Left colon (tissue), 2 donors: ENCODE measurements around the gene RAB7A. TPM values are rescaled to one million over a fixed set of nuclear protein-coding genes. Genes with fewer than 3 reads are reported as not detected.
"Not testable (repeated sequence)": the region's sequence is repeated elsewhere in the genome, so short reads cannot be mapped to it uniquely, and the experiment has no call there.

Source experiments
- ATAC-seq: fragments of 200-7000 bp; cut with Tn5 transposase; one replicate; pipeline ENCODE4 v1.9.1; 2020; ENCODE audit warnings: mild to moderate bottlenecking, moderate library complexity
- DNase-seq, 2 donors: peaks; one replicate each; pipeline ENCODE4 v3.0.0-alpha.2; 2020
- intact Hi-C, 2 donors: fragments of 100-400 bp; cut with DNase I in 1 of 2; cut with micrococcal nuclease in 1 of 2; formaldehyde crosslinking; loops; one replicate each; pipeline versions ENCODE4 v1.11.2 to v1.14.0; 2022; cut with DNase I, micrococcal nuclease
- total RNA-seq, 2 donors: library from RNA; stranded (reverse); fragmentation: NEBNext Ultra II Directional; extraction: Animal tissue kit (Norgen Biotek cat#: 25700); gene quantifications; one replicate each; pipeline ENCODE4 v1.2.1, GENCODE V29; 2021
- donor health status: DM: no; HTN: no; CAD: no.
- donor health status: DM: yes; HTN: yes; CAD: no.

The RAB7A gene
- total RNA-seq, 2 donors from 2014 or later: 254 to 307 TPM

DNA sequence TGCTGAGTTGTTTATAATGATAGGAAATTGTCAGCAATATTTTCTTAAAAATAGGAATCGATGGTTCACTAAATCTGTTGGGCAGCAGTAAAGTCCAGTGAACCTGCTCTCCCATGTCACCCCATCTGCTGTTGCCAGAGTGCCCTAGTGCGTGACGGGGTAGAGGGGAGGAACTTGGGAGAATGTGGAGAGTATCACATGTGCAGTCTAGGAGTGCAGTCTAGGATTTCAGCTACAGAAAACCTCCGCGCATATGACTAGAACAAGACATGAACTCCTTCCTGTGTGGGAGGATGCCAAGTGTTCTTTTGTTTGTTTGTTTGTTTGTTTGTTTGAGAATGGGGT, 78.8 kb downstream of the RAB7A start:
- intact Hi-C loops: no loop called here
- DNase-seq: no peak
- ATAC-seq: no peak

DNA sequence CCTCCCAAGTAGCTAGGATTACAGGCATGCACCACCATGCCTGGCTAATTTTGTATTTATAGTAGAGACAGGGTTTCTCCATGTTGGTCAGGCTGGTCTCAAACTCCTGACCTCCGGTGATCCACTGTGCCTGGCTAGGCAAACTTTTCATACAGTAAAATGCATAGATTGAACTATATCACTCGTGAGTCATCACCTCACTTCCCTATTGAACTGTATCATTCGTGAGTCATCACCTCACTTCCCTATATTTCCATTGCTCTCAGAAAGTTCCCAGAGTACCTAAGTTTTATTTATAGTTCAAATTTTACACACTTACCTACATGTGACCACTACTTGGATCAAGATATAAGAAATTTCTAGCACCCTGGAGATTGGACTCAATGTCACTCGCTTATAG, 79.8 kb downstream of the RAB7A start:
- intact Hi-C loops: no loop called here
- peak; percentile 86 for ATAC-seq
- no peak for DNase-seq

DNA sequence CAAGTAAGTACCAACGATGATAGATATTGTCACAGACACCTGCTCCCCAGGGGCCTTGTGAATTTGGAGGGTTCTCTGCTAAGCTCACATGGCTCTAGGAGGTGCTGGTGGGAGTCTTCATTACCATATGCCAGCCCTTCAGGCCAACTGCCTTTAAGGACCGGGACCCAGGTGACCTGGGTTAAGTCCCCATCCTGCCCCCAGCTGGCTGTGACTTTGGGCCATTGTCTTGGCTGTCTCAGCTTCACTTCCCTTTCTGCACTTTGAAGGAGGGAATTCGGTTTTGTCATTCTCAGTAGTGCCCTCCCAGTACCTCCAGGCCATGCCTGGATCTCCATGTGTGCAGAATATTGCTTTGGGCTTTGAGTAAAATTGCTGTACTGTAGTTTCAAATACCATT, 80.6 kb downstream of the RAB7A start:
- DNase-seq: no peak
- ATAC-seq: no peak
- intact Hi-C loops: no loop called here

DNA sequence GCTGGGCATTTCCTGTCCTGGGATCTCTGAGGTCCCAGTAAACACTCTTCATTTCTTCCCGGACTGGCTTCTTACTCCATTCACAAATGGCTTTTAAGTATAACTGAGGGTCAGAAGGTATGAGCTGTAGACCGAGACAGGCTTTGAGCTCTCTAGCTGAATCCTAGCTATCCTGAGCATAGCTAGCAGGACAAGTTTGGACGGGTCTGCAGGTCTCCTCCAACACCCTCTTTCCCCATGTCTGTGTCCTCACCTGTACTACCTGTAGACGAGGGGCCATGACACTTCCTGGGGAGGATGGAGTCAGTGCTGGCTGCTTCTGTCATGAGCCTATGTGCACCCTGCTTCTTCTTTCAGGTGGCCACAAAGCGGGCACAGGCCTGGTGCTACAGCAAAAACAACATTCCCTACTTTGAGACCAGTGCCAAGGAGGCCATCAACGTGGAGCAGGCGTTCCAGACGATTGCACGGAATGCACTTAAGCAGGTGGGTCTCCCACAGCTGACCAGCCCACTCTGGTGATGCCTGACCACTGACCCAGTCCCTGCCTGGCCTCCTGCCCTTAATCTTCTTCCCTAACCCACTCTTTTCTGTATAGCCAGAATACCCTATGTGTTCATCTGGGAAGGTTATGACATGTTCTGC, 81.3 kb downstream of the RAB7A start:
- ATAC-seq: no peak
- intact Hi-C loops: no loop called here
- no peak for DNase-seq

DNA sequence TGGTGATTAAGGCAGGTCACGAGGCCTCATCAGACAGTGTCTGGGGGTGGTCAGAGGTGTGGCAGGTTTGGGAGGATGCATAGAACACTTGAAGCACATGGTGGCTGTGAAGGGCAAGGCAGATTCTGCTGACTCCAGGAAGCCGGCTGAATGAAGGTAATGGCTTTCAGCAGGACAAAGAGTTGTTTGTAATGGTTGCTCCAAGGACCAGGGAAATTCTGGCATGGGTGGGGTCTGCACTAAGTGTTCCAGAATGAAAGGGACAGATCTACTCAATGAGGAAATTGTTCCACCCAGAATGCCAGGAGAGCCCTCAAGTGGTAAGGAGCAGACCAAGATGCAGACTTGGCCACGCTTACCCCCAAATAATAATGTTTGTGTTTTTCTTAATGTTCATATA, 82.7 kb downstream of the RAB7A start:
- DNase-seq: no peak
- intact Hi-C loops: no loop called here
- no peak for ATAC-seq

DNA sequence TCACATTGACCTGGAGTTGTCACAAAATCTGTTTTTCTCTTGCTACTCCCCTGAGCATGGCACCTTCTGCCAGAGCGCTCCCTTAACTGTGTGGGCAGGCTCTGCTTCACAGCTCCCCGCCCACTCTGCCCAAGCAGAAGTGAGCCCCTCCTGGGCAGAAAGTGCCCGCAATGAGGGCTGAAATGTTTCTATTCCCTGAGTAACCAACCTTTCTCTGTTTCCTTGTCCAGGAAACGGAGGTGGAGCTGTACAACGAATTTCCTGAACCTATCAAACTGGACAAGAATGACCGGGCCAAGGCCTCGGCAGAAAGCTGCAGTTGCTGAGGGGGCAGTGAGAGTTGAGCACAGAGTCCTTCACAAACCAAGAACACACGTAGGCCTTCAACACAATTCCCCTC, 87.1 kb downstream of the RAB7A start:
- intact Hi-C loops: no loop called here
- ATAC-seq: no peak

DNA sequence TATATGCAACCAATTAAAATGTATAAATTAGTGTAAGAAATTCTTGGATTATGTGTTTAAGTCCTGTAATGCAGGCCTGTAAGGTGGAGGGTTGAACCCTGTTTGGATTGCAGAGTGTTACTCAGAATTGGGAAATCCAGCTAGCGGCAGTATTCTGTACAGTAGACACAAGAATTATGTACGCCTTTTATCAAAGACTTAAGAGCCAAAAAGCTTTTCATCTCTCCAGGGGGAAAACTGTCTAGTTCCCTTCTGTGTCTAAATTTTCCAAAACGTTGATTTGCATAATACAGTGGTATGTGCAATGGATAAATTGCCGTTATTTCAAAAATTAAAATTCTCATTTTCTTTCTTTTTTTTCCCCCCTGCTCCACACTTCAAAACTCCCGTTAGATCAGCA, 88.1 kb downstream of the RAB7A start:
- no peak for ATAC-seq
- intact Hi-C loops: no loop called here
- no peak for DNase-seq

More for the DNA sequence above, 87.1 kb downstream of the RAB7A start:
- DNase-seq: no peak

DNA sequence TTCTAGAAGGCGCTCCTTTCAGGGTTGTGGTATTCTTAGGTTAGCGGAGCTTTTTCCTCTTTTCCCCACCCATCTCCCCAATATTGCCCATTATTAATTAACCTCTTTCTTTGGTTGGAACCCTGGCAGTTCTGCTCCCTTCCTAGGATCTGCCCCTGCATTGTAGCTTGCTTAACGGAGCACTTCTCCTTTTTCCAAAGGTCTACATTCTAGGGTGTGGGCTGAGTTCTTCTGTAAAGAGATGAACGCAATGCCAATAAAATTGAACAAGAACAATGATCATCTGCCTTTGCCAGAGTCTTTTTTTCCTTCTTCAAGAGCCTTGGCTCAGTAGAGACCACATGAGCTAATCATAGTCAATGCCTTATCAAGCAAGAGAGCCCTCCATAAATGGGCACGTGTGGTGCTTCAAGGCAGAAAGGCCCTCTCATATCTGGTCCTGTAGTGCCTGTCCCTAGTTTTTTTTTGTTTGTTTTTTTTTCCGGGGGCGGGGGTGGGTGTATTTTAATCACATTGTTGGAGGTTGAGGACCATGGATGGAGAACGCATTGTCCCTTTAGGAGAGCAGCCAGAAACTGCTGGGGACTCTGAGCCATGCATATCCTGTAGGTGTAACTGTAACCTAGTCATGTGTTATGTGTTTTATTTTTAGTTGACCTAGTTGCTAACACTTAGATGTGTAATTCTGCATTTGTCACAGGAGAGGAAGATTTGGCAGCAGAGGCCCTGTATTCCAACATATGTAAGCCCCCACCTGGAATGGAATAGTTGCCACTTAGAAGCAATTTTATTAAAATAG, 88.7 kb downstream of the RAB7A start:
- intact Hi-C loops: no loop called here
- no peak for DNase-seq
- no peak for ATAC-seq

DNA sequence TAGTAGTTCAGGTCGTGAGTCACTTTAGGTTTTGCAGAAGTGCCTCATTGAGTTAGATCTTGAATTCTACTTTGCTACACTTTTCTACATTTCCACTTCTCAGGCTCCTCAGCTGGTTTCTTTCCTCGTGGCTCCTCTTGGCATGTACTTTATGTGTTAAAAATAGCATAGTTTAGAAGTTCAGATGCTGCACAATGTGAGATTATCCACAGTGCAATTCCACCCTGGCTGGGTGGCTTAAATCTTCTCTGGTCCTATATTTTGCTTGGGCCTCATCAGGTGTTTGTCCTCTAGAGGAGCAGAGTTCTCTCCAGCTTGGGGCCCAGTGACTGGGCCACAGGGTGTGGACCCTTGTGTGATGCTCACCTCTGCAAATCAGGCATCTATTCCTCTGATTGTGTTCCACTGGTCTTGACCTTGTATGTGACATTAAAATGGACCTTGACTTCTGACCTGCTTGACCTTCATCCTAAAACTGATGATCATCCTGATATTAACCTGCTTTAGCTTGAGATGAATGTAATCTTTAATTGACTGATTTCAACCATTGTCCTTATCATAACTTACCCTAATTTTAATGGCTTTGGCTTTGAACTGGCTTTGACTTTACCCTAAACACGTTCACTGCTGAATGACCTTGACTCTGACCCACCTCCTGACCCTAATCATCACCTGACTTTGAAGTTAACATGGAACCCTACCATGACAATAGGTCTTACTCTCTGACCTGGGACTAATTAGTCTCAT, 89.5 kb downstream of the RAB7A start:
- intact Hi-C loops: no loop called here
- DNase-seq: no peak
- ATAC-seq: no peak

DNA sequence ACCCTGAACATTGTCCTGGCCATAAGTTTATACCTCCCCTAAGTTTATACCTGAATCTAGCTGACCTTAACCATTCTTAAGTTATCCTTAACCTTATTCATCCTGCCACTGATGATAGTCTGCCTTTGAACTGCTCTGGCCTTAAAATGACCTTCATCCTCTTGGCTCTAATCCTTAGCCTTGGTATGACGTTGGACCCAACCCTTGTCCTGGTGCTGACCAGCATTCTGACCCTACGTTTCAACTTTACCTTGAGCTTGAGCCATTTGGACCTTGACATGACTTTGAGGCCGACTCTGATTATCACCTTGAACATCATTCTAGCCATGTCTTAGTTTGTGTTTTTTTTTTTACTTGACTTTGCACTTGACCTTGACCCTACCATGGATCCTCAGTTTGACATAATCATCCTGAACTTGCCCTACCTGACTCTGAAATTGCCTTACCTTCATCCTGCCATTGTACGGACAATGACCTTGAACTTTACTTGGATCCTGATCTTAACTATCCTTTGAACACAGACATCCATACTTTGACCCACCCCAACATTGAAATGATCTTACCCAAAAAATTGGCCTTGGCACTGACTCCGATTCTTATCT, 92.3 kb downstream of the RAB7A start:
- ATAC-seq: no peak
- intact Hi-C loops: no loop called here

DNA sequence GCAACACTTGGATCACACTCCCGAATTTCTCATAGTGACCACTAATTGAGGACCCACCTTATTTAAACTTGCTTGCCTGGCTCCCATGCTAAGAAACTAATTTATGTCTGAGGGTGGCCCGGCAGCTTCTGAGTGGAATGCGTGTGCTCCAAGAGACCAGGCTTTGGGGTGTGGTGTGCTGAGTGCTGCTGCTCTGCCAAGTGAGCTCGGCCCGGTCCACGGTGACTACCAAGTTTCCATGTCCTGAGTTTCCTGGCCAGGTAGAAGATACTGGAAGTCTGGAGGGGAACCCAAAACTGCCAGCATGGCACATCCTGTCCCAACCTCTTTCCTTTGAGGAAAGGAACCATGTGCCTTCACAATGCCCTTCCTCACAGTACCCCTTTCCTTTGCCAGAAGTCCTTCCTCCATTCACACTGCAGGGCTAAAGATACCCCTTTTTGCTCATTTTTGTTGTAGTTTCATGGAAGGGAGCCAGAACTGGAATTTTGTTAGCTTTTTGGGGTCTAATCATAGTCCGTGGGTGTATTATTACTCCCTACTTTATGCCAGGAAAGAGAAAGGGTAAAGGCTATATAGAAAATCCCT, 94.4 kb downstream of the RAB7A start:
- intact Hi-C loops: no loop called here
- ATAC-seq (no peak), DNase-seq (no peak)

More for the DNA sequence above, 92.3 kb downstream of the RAB7A start:
- no peak for DNase-seq

DNA sequence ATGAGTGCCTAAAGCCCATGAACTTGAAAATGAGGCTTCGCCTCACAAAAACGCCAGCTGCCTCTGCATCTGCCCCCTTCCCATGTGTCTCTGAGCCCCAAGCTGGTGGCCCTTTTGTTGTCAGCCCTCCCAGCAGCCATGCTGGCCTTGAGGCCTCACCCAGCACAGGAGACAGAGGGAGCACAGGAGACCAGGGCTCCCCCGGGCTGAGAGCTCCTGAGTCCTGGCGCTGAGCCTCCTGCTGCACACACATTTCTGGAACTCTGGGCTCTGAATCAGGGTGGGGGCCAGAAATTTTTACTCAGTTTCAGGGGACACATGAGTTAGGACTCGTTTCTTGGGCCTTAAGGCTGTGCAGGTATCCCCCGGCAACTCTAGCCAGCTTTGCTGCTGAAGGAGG, 97.0 kb downstream of the RAB7A start:
- no peak for DNase-seq
- intact Hi-C loops: no loop called here
- no peak for ATAC-seq

DNA sequence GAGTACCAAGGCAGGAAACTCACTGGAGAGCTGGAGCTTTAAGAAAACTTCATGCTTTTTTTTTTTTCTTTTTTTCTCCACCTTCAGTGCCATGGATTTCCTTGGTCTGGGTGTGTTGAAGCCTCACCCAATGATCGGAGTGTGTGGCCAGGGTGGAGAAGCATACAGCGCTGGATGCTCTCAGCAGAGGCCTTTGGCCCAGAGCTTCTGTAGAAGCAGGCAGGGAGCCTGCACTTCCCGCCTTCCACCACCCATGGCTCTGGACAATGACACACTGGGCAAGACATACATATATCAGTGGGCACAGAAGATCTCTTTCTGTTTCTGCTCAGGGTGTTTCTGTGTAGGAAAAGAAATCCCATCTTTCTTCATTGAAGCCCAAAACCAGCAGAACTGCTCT, 97.6 kb downstream of the RAB7A start:
- DNase-seq: no peak
- intact Hi-C loops: no loop called here
- peak; percentile 76 for ATAC-seq

DNA sequence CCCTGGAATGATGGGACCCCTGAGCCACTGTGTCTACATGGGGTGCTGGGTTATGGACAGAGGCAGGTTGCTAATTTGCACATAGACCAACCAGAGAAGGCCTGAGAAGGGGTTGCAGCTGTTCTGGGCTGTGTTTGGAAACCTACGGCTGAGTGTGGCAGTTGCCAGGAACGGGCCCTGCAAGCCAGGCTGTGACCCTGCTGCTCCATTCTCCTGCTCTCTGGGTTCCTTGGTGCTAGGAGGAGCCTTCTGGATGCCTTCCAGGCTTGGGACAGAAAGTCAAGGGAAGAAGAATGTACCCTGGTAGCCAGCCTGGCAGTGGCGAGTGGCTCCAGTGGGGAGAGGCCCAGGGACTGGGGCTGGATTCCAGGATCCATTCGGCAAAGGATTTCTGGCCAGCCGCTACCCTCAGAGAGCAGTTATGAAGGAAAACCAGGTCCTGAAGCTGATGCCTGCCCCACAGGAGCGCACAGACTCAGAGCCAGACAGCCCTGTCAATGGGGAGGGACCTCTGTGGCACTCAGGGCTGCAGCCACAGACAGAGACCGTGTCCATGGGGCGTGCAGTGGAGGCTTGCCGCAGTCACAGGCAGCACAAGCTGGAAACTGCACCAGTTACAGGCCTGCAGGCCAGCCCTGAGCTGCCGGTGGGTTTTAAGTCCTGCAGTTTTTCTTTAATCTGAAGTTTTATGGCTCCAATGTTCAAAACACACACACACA, 98.3 kb downstream of the RAB7A start:
- intact Hi-C loops: no loop called here
- ATAC-seq (peak; percentile 10), DNase-seq (no peak)

DNA sequence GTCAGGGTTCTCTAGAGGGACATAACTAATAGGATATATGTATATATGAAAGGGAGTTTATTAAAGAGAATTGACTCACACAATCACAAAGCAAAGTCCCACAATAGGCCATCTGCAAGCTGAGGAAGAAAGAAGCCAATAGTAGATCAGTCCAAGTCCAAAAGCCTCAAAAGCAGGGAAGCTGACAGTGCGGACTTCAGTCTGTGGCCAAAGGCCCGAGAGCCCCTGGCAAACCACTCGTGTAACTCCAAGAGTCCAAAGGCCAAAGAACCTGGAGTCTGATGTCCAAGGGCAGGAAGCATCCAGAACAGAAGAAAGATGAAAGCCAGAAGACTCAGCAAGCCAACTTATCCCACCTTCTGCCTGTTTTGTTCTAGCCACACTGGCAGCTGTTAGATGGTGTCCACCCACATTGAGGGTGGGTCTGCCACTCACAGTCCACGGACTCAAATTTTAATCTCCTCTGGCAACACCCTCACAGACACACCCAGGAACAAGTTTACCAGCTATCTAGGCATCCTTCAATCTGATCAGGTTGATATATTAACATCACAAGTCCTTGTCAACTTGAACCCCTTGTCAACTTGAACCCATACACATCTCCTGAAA, 99.2 kb downstream of the RAB7A start:
- intact Hi-C loops: no loop called here

DNA sequence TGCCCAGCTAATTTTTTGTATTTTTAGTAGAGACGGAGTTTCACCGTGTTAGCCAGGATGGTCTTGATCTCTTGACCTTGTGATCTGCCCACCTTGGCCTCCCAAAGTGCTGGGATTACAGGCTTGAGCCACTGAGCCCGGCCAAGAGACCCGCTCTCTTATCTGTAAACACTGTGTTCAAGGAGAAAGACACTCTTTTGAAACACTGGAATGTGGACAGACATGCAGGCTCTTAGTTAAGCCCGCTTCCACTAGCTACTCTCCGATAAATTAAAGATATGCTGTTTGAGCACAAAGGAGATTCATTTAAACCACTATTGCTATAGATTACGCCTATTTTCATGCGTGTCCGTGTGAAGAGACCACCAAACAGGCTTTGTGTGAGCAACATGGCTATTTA, 103.1 kb downstream of the RAB7A start:
- ATAC-seq, intact Hi-C loops: not testable (repeated sequence)

More for the DNA sequence above, 99.2 kb downstream of the RAB7A start:
- no peak for ATAC-seq
- no peak for DNase-seq

DNA sequence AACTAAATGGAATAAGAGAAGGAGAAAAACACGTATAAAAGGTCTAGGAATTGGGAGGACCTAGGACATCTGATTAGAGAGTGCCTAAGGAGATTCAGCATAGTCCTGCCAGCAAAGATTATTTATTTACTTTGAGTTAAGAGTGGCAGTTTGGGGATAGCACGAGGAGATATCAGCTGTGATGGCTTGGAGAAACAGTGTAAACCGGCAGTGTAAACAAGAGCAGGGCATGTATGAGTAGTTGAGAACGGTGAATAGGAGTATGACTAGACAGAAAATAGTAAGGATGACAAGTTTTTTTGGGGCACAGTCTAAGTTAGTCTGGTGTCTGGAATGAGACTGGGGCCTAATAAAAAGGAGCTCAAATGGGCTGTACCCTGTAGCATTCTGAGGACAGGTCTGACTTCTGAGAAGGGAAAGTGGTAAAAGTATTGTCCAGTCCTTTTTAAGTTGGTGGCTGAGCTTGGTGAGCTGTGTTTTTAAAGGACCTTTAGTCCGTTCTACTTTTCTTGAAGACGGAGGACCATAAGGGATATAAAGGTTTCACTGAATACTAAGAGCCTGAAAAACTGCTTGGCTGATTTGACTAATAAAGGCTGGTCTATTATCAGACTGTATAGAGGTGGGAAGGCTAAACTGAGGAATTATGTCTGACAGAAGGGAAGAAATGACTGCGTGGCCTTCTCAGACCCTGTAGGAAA, 104.1 kb downstream of the RAB7A start:
- intact Hi-C loops, DNase-seq, ATAC-seq: not testable (repeated sequence)

More for the DNA sequence above, 103.1 kb downstream of the RAB7A start:
- DNase-seq: not testable (repeated sequence)

DNA sequence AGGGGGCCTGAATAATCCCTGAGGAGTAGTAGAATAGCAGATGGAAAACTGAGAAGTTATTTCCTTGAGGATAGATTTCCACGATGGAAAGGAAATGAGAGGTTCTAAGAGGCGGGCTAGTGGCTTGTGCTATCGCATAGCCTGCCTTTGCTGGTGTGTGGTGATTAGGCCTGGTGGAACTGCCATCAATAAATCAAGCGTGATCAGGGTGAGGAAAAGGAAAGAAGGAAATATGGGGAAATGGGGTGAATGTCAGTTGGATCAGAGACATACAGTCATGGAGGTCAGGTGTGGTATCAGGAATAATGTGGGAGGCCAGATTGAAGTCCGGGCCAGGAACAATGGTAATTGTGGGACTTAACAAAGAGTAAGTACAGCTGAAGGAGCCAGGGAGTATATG, 104.8 kb downstream of the RAB7A start:
- ATAC-seq, intact Hi-C loops, DNase-seq: not testable (repeated sequence)
